H9 (cell line): ENCODE results near the gene ABCC11. TPM values are rescaled to one million over a fixed set of nuclear protein-coding genes. Genes with fewer than 3 reads are reported as not detected.

Experiments used
- DNase-seq: peaks from one replicate; pipeline ENCODE4 v3.0.0-alpha.2; 2017
- H2AFZ ChIP-seq: one replicate; pipeline ENCODE4 v1.6.1; 2013; ENCODE audit warnings: mild to moderate bottlenecking, low read length, control low read depth, moderate library complexity
- H2AK5ac ChIP-seq: 2 replicates; pipeline ENCODE4 v1.6.1; 2013; ENCODE audit warnings: low read length, control low read depth, mixed read lengths; ENCODE audit not compliant: insufficient read length
- H2BK120ac ChIP-seq: one replicate; pipeline ENCODE4 v1.6.1; 2013; ENCODE audit warnings: low read depth, mild to moderate bottlenecking, low read length, control low read depth, inconsistent platforms; ENCODE audit not compliant: poor library complexity, severe bottlenecking
- H2BK12ac ChIP-seq: 2 replicates; pipeline ENCODE4 v1.6.1; 2013; ENCODE audit warnings: low read length, control low read depth, mixed read lengths, low read depth; ENCODE audit not compliant: insufficient read length
- H2BK15ac ChIP-seq: 2 replicates; pipeline ENCODE4 v1.6.1; 2013; ENCODE audit warnings: low read depth, low read length, control low read depth
- H2BK20ac ChIP-seq: one replicate; pipeline ENCODE4 v1.6.1; 2013; ENCODE audit warnings: low read depth, mild to moderate bottlenecking, low read length, control low read depth, inconsistent platforms; ENCODE audit not compliant: poor library complexity, severe bottlenecking
- H2BK5ac ChIP-seq: 2 replicates; pipeline ENCODE4 v1.6.1; 2013; ENCODE audit warnings: low read length, control low read depth, mixed read lengths; ENCODE audit not compliant: insufficient read length
- H3K14ac ChIP-seq: 2 replicates; pipeline ENCODE4 v1.6.1; 2013; ENCODE audit warnings: low read length, control low read depth; ENCODE audit not compliant: insufficient read depth
- H3K18ac ChIP-seq: 2 replicates; pipeline ENCODE4 v1.6.1; 2013; ENCODE audit warnings: low read depth, mild to moderate bottlenecking, mixed read lengths, low read length, control low read depth; ENCODE audit not compliant: insufficient read length
- H3K23ac ChIP-seq: 2 replicates; pipeline ENCODE4 v1.6.1; 2013; ENCODE audit warnings: low read length, control low read depth, mixed read lengths, low read depth; ENCODE audit not compliant: insufficient read length
- H3K23me2 ChIP-seq: 2 replicates; pipeline ENCODE4 v1.6.1; 2013; ENCODE audit warnings: low read depth, mild to moderate bottlenecking, mixed read lengths, low read length, control low read depth; ENCODE audit not compliant: insufficient read length, poor library complexity, severe bottlenecking
- H3K27ac ChIP-seq: 2 replicates; pipeline ENCODE4 v1.5.1; 2013; ENCODE audit warnings: low read length, control low read depth, mixed read lengths, low read depth; ENCODE audit not compliant: insufficient read length
- H3K27me3 ChIP-seq: 2 replicates; pipeline ENCODE4 v1.6.1; 2013; ENCODE audit warnings: low read length, control low read depth, inconsistent platforms; ENCODE audit not compliant: insufficient read depth
- H3K4ac ChIP-seq: 2 replicates; pipeline ENCODE4 v1.6.1; 2013; ENCODE audit warnings: low read depth, mild to moderate bottlenecking, control low read depth, inconsistent platforms, low read length, moderate library complexity
- H3K4me1 ChIP-seq: 2 replicates; pipeline ENCODE4 v1.6.1; 2013; ENCODE audit warnings: low read length, control low read depth, inconsistent platforms; ENCODE audit not compliant: insufficient read depth
- H3K4me2 ChIP-seq: 2 replicates; pipeline ENCODE4 v1.6.1; 2013; ENCODE audit warnings: low read length, control low read depth, mixed read lengths; ENCODE audit not compliant: insufficient read length, insufficient read depth
- H3K56ac ChIP-seq: 2 replicates; pipeline ENCODE4 v1.6.1; 2013; ENCODE audit warnings: low read depth, mild to moderate bottlenecking, mixed read lengths, low read length, control low read depth; ENCODE audit not compliant: insufficient read length
- H3K79me1 ChIP-seq: 2 replicates; pipeline ENCODE4 v1.6.1; 2013; ENCODE audit warnings: low read depth, mild to moderate bottlenecking, moderate library complexity, low read length, control low read depth, inconsistent platforms; ENCODE audit not compliant: insufficient read depth, poor library complexity, severe bottlenecking
- H3K79me2 ChIP-seq: 2 replicates; pipeline ENCODE4 v1.6.1; 2013; ENCODE audit warnings: low read length, control low read depth, inconsistent platforms; ENCODE audit not compliant: insufficient read depth
- H3K9ac ChIP-seq: 2 replicates; pipeline ENCODE4 v1.6.1; 2013; ENCODE audit warnings: low read length, control low read depth, mixed read lengths; ENCODE audit not compliant: insufficient read length; ENCODE audit errors: extremely low read depth
- H3K9me3 ChIP-seq: one replicate; pipeline ENCODE4 v1.6.1; 2013; ENCODE audit warnings: low read depth, low read length, inconsistent platforms; ENCODE audit not compliant: control insufficient read depth
- H3T11ph ChIP-seq: one replicate; pipeline ENCODE4 v1.6.1; 2013; ENCODE audit warnings: mild to moderate bottlenecking, low read length, control low read depth, inconsistent platforms
- H4K20me1 ChIP-seq: one replicate; pipeline ENCODE4 v1.6.1; 2013; ENCODE audit not compliant: control insufficient read depth, insufficient read length, insufficient read depth
- H4K5ac ChIP-seq: 2 replicates; pipeline ENCODE4 v1.6.1; 2013; ENCODE audit warnings: low read depth, mild to moderate bottlenecking, mixed read lengths, low read length, control low read depth; ENCODE audit not compliant: insufficient read length
- H4K8ac ChIP-seq: replicated peaks from 2 replicates; pipeline ENCODE4 v1.6.1; 2013; ENCODE audit warnings: low read length, control low read depth, mixed read lengths, low read depth; ENCODE audit not compliant: insufficient read length
- H4K91ac ChIP-seq: 2 replicates; pipeline ENCODE4 v1.6.1; 2013; ENCODE audit warnings: low read depth, mild to moderate bottlenecking, moderate library complexity, mixed read lengths, low read length, control low read depth; ENCODE audit not compliant: insufficient read length
- H3K27ac Mint-ChIP-seq, 3 experiments: 2 replicates in 2 of 3; 3 replicates in 1 of 3; pipeline ENCODE4 v1.8.0; 2020 to 2021; ENCODE audit warnings: mixed read lengths in 3 of 3, mild to moderate bottlenecking in 1 of 3, moderate library complexity in 1 of 3
- H3K27me3 Mint-ChIP-seq: 2 replicates; pipeline ENCODE4 v1.8.0; 2021; ENCODE audit warnings: low read depth, mild to moderate bottlenecking, moderate library complexity, mixed read lengths
- H3K36me3 Mint-ChIP-seq, 3 experiments: 2 replicates in 2 of 3; 3 replicates in 1 of 3; pipeline ENCODE4 v1.8.0; 2020 to 2021; ENCODE audit warnings: low read depth in 3 of 3, mixed read lengths in 3 of 3; ENCODE audit not compliant: insufficient read depth in 1 of 3
- H3K4me1 Mint-ChIP-seq, 2 experiments: 2 replicates each; pipeline ENCODE4 v1.8.0; 2020; ENCODE audit warnings: mixed read lengths in 2 of 2
- H3K4me3 Mint-ChIP-seq, 2 experiments: 2 replicates in 1 of 2; 3 replicates in 1 of 2; pipeline ENCODE4 v1.8.0; 2020 to 2021; ENCODE audit warnings: mild to moderate bottlenecking in 2 of 2, mixed read lengths in 2 of 2, moderate library complexity in 1 of 2
- H3K9me3 Mint-ChIP-seq, 2 experiments: 2 replicates in 1 of 2; 3 replicates in 1 of 2; pipeline ENCODE4 v1.8.0; 2020; ENCODE audit warnings: mild to moderate bottlenecking in 2 of 2, mixed read lengths in 2 of 2, moderate library complexity in 1 of 2
- WGBS: extraction: QIAGEN DNeasy Blood & Tissue Kit; methylation state at CpG from one replicate; pipeline ENCODE4 v1.1.7; 2013; ENCODE audit warnings: missing lambda C conversion rate, low lambda C conversion rate, mixed read lengths; ENCODE audit not compliant: insufficient read length; ENCODE audit errors: extremely low coverage; 5-methylcytosine and 5-hydroxymethylcytosine counted together
- total RNA-seq: library from RNA; stranded (reverse); gene quantifications from 2 replicates; pipeline ENCODE4 v1.2.1, GENCODE V29; 2021
- TF ChIP-seq, protein P1 (sequence below): fragments of 200-600 bp; sonication (generic); conservative IDR thresholded peaks from 3 replicates; pipeline ENCODE4 v1.8.0; 2021; ENCODE audit warnings: antibody characterized with exemption, mild to moderate bottlenecking

ABCC11 gene
- total RNA-seq, 1 experiment from 2014 or later, result 0.33 TPM

DNA sequence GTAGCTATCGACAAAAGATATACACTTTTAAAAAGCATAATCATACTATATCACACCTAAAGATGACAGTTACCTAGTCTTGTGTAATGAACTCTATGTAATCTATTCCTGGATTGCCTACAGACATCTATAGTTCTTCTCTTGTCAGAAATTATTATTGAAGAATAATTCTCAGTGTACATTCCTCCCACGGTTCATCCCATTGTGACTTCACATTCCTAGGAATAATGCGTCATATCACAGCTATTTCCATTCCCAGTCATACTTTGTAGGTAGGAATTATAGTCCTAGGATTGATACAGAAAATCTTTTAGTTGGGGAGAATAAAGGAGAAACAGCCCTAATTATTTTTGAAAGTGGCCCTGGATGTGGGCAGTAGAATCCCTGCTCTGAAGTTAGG is 44.0 kb upstream of the ABCC11 start:
- no peak overlapping the region for H3T11ph ChIP-seq
- Mint-ChIP-seq H3K9me3 (peaks cover 11 to 12% of the 10 kb centered on the region in 2 experiments), H3K36me3 (peaks cover 33 to 43% (median 37%) of the 10 kb centered on the region in 3 experiments), H3K27me3 (no peaks in the 10 kb centered on the region), H3K4me1 (peaks cover 12 to 13% of the 10 kb centered on the region in 2 experiments), H3K4me3 (no peak overlapping the region), H3K27ac (no peak overlapping the region)
- H3K4ac ChIP-seq, result no peak overlapping the region
- H2AFZ ChIP-seq, result no peak overlapping the region
- no peak overlapping the region for H4K8ac ChIP-seq
- no peaks in the 10 kb centered on the region for H3K4me1 ChIP-seq
- H2BK120ac ChIP-seq, result no peak overlapping the region
- no peak overlapping the region for H3K14ac ChIP-seq
- no peak for DNase-seq
- H2AK5ac ChIP-seq, result no peak overlapping the region
- H3K27me3 ChIP-seq, result no peaks in the 10 kb centered on the region
- no peak overlapping the region for H2BK15ac ChIP-seq
- no peak overlapping the region for H4K91ac ChIP-seq
- TF ChIP-seq, protein P1, sequence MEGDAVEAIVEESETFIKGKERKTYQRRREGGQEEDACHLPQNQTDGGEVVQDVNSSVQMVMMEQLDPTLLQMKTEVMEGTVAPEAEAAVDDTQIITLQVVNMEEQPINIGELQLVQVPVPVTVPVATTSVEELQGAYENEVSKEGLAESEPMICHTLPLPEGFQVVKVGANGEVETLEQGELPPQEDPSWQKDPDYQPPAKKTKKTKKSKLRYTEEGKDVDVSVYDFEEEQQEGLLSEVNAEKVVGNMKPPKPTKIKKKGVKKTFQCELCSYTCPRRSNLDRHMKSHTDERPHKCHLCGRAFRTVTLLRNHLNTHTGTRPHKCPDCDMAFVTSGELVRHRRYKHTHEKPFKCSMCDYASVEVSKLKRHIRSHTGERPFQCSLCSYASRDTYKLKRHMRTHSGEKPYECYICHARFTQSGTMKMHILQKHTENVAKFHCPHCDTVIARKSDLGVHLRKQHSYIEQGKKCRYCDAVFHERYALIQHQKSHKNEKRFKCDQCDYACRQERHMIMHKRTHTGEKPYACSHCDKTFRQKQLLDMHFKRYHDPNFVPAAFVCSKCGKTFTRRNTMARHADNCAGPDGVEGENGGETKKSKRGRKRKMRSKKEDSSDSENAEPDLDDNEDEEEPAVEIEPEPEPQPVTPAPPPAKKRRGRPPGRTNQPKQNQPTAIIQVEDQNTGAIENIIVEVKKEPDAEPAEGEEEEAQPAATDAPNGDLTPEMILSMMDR, result no peak
- H3K79me1 ChIP-seq, result no peaks in the 10 kb centered on the region
- peaks cover 9% of the 10 kb centered on the region for H3K9me3 ChIP-seq
- H4K5ac ChIP-seq, result no peak overlapping the region
- no peak overlapping the region for H3K4me2 ChIP-seq
- no CpG with 5 or more reads among the region's 3 CpGs for WGBS
- H3K18ac ChIP-seq, result no peak overlapping the region
- no peak overlapping the region for H2BK12ac ChIP-seq
- no peaks in the 10 kb centered on the region for H4K20me1 ChIP-seq
- H3K79me2 ChIP-seq, result no peaks in the 10 kb centered on the region
- no peak overlapping the region for H3K27ac ChIP-seq
- H2BK5ac ChIP-seq, result no peak overlapping the region
- H3K9ac ChIP-seq, result no peak overlapping the region
- no peak overlapping the region for H2BK20ac ChIP-seq
- H3K23me2 ChIP-seq, result no peaks in the 10 kb centered on the region
- no peak overlapping the region for H3K23ac ChIP-seq
- H3K56ac ChIP-seq, result no peak overlapping the region
